HepG2 (cell line): ENCODE measurements around the gene MAP2K5. TPM values are rescaled to one million over a fixed set of nuclear protein-coding genes. Genes with fewer than 3 reads are reported as not detected.

Experiments
- ARID2 ChIP-seq: sonication (generic); formaldehyde crosslinking; IDR thresholded peaks from 2 replicates; pipeline ENCODE4 v1.8.1; 2022; ENCODE audit warnings: mild to moderate bottlenecking, missing genetic modification reagents, borderline replicate concordance
- ARID4A ChIP-seq: sonication (generic); formaldehyde crosslinking; IDR thresholded peaks from 2 replicates; pipeline ENCODE4 v1.5.0; 2020; ENCODE audit warnings: mild to moderate bottlenecking, missing genetic modification reagents, borderline replicate concordance
- BRF2 ChIP-seq: sonication (generic); formaldehyde crosslinking; IDR thresholded peaks from 2 replicates; pipeline ENCODE4 v1.8.1; 2022; ENCODE audit warnings: mild to moderate bottlenecking, missing genetic modification reagents
- CBX2 ChIP-seq, 2 experiments: fragments of 200-600 bp in 1 of 2; sonication (generic); formaldehyde crosslinking in 1 of 2; IDR thresholded peaks; 2 replicates each; pipeline versions ENCODE4 v1.7.0 to v1.8.1; 2018 to 2022; ENCODE audit warnings: low read depth in 2 of 2, low read length in 1 of 2, mild to moderate bottlenecking in 1 of 2, missing genetic modification reagents in 1 of 2
- CEBPZ ChIP-seq: IDR thresholded peaks from 2 replicates; pipeline ENCODE4 v1.6.1; 2012; ENCODE audit warnings: low read length, improper control_type of control experiment
- CHCHD3 ChIP-seq: sonication (generic); formaldehyde crosslinking; IDR thresholded peaks from 2 replicates; pipeline ENCODE4 v1.8.0; 2022; ENCODE audit warnings: mild to moderate bottlenecking, missing genetic modification reagents, moderate library complexity
- DR1 ChIP-seq: sonication (generic); formaldehyde crosslinking; IDR thresholded peaks from 2 replicates; pipeline ENCODE4 v1.8.0; 2021; ENCODE audit warnings: mild to moderate bottlenecking, missing genetic modification reagents, inconsistent platforms
- TBP ChIP-seq: sonication (generic); formaldehyde crosslinking; IDR thresholded peaks from 2 replicates; pipeline ENCODE4 v1.5.0; 2020; ENCODE audit warnings: missing genetic modification reagents
- ZBTB21 ChIP-seq: sonication (generic); formaldehyde crosslinking; IDR thresholded peaks from 2 replicates; pipeline ENCODE4 v1.4.0; 2020; ENCODE audit warnings: missing genetic modification reagents
- ZBTB49 ChIP-seq: sonication (generic); formaldehyde crosslinking; IDR thresholded peaks from 2 replicates; pipeline ENCODE4 v1.4.0; 2020; ENCODE audit warnings: missing genetic modification reagents, borderline replicate concordance
- ZNF121 ChIP-seq: sonication (generic); formaldehyde crosslinking; IDR thresholded peaks from 2 replicates; pipeline ENCODE4 v1.5.0; 2020; ENCODE audit warnings: mild to moderate bottlenecking, missing genetic modification reagents
- ZNF329 ChIP-seq: sonication (generic); formaldehyde crosslinking; IDR thresholded peaks from 2 replicates; pipeline ENCODE4 v1.9.0; 2021; ENCODE audit warnings: low read depth, mild to moderate bottlenecking, missing genetic modification reagents
- polyA plus RNA-seq, 8 experiments: library from polyadenylated mRNA; depleted of rRNA in 3 of 8; stranded (reverse) in 7 of 8; unstranded in 1 of 8; fragments of >200 nt; fragmentation: Illumina TruSeq in 4 of 8; extraction: Trizol in 4 of 8; gene quantifications; 2 replicates each; pipeline versions ENCODE4 v1.2.1 to v1.2.3, GENCODE V29; 2011 to 2016; ENCODE audit warnings: low read depth in 4 of 8, missing spikeins in 1 of 8, mixed read lengths in 1 of 8; ENCODE audit not compliant: insufficient read depth in 1 of 8
- total RNA-seq, 5 experiments: library from RNA; depleted of rRNA; stranded (reverse); fragments of >200 nt; fragmentation: Illumina TruSeq; extraction: Trizol; gene quantifications; 2 replicates each; pipeline ENCODE4 v1.2.3, GENCODE V29; 2016; ENCODE audit warnings: low read depth in 1 of 5
- TF ChIP-seq, protein P1 (sequence below): sonication (generic); formaldehyde crosslinking; IDR thresholded peaks from 2 replicates; pipeline ENCODE4 v1.4.0; 2020; ENCODE audit warnings: missing genetic modification reagents

MAP2K5 gene
- total and polyA plus RNA-seq, 2 of the 13 experiments (the other 11 are each of a cell fraction or from before 2014, with no cell fraction given) = 4.0 to 4.3 TPM

DNA sequence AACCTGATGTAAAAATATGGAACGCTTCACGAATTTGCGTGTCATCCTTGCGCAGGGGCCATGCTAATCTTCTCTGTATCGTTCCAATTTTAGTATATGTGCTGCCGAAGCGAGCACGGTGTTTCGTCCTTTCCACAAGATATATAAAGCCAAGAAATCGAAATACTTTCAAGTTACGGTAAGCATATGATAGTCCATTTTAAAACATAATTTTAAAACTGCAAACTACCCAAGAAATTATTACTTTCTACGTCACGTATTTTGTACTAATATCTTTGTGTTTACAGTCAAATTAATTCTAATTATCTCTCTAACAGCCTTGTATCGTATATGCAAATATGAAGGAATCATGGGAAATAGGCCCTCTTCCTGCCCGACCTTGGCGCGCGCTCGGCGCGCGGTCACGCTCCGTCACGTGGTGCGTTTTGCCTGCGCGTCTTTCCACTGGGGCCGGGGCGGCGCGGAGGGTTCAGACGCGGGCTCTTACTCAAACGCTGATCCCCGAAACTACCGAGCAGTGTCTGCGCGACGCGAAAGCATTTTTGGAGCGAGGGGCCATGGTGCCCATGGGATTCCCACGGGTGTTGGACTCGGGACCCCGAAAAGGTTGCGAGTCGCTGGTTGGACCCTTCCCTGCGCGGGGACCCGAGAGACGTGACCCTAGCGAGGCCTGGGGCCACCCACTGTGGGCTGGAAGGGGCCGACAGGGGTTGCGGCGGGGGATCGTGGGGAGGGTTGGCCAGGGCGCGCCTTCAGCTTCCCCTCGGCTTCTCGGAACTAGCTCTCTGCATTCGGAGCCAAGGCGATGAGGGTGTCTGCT is 297.6 kb downstream of the MAP2K5 start, which contains the start of gene RNU6-1 (continued):
- TF ChIP-seq ARID4A (peak; percentile 43; the same call in 1 of the 2 replicates), ZBTB49 (CRISPR knock-in tag) (no peak), CEBPZ (no peak), CBX2 (IDR thresholded peaks at IDR 0.05; ENCODE audit: low read depth, low read length) (no peak), CBX2 (CRISPR knock-in tag; IDR thresholded peaks at IDR 0.05; ENCODE audit: low read depth) (no peak), CHCHD3 (CRISPR knock-in tag) (no peak), ZNF329 (no peak), ZBTB21 (CRISPR knock-in tag) (no peak), ZNF121 (CRISPR knock-in tag) (no peak), TBP (no peak), ARID2 (CRISPR knock-in tag) (0 out of 2 replicates have a peak, but pooled peaks have one; percentile 32), BRF2 (CRISPR knock-in tag) (peak; percentile 100), DR1 (CRISPR knock-in tag) (0 out of 2 replicates have a peak, but pooled peaks have one; percentile 20)
- TF ChIP-seq, protein P1, sequence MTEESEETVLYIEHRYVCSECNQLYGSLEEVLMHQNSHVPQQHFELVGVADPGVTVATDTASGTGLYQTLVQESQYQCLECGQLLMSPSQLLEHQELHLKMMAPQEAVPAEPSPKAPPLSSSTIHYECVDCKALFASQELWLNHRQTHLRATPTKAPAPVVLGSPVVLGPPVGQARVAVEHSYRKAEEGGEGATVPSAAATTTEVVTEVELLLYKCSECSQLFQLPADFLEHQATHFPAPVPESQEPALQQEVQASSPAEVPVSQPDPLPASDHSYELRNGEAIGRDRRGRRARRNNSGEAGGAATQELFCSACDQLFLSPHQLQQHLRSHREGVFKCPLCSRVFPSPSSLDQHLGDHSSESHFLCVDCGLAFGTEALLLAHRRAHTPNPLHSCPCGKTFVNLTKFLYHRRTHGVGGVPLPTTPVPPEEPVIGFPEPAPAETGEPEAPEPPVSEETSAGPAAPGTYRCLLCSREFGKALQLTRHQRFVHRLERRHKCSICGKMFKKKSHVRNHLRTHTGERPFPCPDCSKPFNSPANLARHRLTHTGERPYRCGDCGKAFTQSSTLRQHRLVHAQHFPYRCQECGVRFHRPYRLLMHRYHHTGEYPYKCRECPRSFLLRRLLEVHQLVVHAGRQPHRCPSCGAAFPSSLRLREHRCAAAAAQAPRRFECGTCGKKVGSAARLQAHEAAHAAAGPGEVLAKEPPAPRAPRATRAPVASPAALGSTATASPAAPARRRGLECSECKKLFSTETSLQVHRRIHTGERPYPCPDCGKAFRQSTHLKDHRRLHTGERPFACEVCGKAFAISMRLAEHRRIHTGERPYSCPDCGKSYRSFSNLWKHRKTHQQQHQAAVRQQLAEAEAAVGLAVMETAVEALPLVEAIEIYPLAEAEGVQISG = peak; percentile 56; the same call in 1 of the 2 replicates
